ENCODE measurements around the gene GZMM.

The GZMM gene

GRCh38 chr19:579111-579841 is 35.4 kb downstream of the GZMM start:
- ATAC-seq (ENCODE audit: low read depth): no peak
- H3K36me3 ChIP-seq (ENCODE audit: low read depth): peaks cover 49% of the 10 kb centered on the region

DNA sequence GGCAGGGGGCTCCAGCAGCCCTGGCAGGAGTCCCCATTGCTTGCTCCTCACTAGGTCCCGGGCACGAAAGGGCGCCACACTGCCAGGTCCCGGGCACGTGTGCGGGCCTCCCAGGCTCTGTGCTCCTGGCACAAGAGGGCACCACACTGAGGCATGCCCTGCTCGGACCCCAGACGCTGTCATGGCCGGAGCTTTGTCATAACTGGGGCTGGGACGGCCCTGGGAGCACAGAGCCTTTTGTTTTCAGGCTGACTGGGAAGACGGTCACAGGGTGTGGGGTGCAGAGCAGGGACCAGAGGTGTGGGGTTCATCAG is 35.9 kb downstream of the GZMM start:
- DNase-seq (ENCODE audit: low spot score) (no peak), ATAC-seq (ENCODE audit: low read depth) (no peak)
- TF ChIP-seq, protein P1, sequence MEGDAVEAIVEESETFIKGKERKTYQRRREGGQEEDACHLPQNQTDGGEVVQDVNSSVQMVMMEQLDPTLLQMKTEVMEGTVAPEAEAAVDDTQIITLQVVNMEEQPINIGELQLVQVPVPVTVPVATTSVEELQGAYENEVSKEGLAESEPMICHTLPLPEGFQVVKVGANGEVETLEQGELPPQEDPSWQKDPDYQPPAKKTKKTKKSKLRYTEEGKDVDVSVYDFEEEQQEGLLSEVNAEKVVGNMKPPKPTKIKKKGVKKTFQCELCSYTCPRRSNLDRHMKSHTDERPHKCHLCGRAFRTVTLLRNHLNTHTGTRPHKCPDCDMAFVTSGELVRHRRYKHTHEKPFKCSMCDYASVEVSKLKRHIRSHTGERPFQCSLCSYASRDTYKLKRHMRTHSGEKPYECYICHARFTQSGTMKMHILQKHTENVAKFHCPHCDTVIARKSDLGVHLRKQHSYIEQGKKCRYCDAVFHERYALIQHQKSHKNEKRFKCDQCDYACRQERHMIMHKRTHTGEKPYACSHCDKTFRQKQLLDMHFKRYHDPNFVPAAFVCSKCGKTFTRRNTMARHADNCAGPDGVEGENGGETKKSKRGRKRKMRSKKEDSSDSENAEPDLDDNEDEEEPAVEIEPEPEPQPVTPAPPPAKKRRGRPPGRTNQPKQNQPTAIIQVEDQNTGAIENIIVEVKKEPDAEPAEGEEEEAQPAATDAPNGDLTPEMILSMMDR (IDR thresholded peaks at IDR 0.05; ENCODE audit: poor library complexity, severe bottlenecking): no peak
- H3K27ac ChIP-seq (ENCODE audit: poor library complexity, severe bottlenecking): no peak overlapping the region
- H3K36me3 ChIP-seq (ENCODE audit: low read depth): peaks cover 49% of the 10 kb centered on the region
- no peak overlapping the region for H3K4me3 ChIP-seq (ENCODE audit: severe bottlenecking)
- H3K4me1 ChIP-seq (ENCODE audit: insufficient read depth, poor library complexity, severe bottlenecking): no peaks in the 10 kb centered on the region
- no peaks in the 10 kb centered on the region for H3K27me3 ChIP-seq (ENCODE audit: insufficient read depth, poor library complexity, severe bottlenecking)
- H3K9me3 ChIP-seq (ENCODE audit: severe bottlenecking): no peaks in the 10 kb centered on the region

More at GRCh38 chr19:579111-579841, 35.4 kb downstream of the GZMM start:
- Histone ChIP-seq H3K4me3 (ENCODE audit: severe bottlenecking) (no peak overlapping the region), H3K27ac (ENCODE audit: poor library complexity, severe bottlenecking) (no peak overlapping the region), H3K4me1 (ENCODE audit: insufficient read depth, poor library complexity, severe bottlenecking) (peaks cover 5% of the 10 kb centered on the region), H3K27me3 (ENCODE audit: insufficient read depth, poor library complexity, severe bottlenecking) (no peaks in the 10 kb centered on the region), H3K9me3 (ENCODE audit: severe bottlenecking) (no peaks in the 10 kb centered on the region)
- TF ChIP-seq, protein P1 (IDR thresholded peaks at IDR 0.05; ENCODE audit: poor library complexity, severe bottlenecking): no peak
- DNase-seq (ENCODE audit: low spot score): no peak

- Histone ChIP-seq H3K9me3 (ENCODE audit: severe bottlenecking) (no peaks in the 10 kb centered on the region), H3K4me3 (ENCODE audit: severe bottlenecking) (no peak overlapping the region), H3K36me3 (ENCODE audit: low read depth) (peaks cover 49% of the 10 kb centered on the region), H3K27ac (ENCODE audit: poor library complexity, severe bottlenecking) (no peak overlapping the region), H3K27me3 (ENCODE audit: insufficient read depth, poor library complexity, severe bottlenecking) (no peaks in the 10 kb centered on the region), H3K4me1 (ENCODE audit: insufficient read depth, poor library complexity, severe bottlenecking) (no peaks in the 10 kb centered on the region)
- no peak for ATAC-seq (ENCODE audit: low read depth)
- DNase-seq (ENCODE audit: low spot score): no peak
- TF ChIP-seq, protein P1 (IDR thresholded peaks at IDR 0.05; ENCODE audit: poor library complexity, severe bottlenecking): no peak
These were observed 36.5 kb downstream of the GZMM start for GRCh38 chr19:580274-580835.

DNA sequence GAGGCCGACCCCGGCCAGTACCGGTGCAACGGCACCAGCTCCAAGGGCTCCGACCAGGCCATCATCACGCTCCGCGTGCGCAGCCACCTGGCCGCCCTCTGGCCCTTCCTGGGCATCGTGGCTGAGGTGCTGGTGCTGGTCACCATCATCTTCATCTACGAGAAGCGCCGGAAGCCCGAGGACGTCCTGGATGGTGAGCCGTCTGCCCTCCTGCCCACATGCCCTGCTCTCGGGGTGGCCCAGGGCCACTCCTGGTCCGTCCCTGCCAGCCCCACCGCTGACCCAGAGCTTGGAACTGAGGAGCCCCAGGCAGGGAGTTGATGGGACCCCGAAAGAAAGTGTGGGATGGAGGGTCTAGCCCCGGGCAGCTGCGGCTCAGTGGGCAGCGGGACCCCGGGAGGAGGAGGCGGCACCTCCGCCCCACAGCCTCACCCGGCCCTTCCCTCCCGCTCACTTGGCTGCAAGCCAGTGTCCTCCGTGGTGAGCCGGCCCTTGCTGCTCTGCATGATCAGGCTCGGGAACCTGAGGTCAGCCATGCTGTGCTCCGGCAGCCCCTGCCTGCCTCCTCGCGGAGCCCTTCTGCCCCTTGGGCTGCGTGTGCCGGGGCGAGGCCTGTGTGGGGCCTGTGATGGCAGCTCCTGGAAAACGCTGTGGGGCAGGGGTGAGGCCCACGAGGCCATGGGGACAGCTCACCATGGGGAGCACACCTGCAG is 37.7 kb downstream of the GZMM start:
- Histone ChIP-seq H3K27me3 (ENCODE audit: insufficient read depth, poor library complexity, severe bottlenecking) (no peaks in the 10 kb centered on the region), H3K4me1 (ENCODE audit: insufficient read depth, poor library complexity, severe bottlenecking) (no peaks in the 10 kb centered on the region), H3K9me3 (ENCODE audit: severe bottlenecking) (no peaks in the 10 kb centered on the region), H3K36me3 (ENCODE audit: low read depth) (peaks cover 49% of the 10 kb centered on the region), H3K4me3 (ENCODE audit: severe bottlenecking) (no peak overlapping the region), H3K27ac (ENCODE audit: poor library complexity, severe bottlenecking) (no peak overlapping the region)
- DNase-seq (ENCODE audit: low spot score) (no peak), ATAC-seq (ENCODE audit: low read depth) (no peak)
- TF ChIP-seq, protein P1 (IDR thresholded peaks at IDR 0.05; ENCODE audit: poor library complexity, severe bottlenecking): no peak
